Gastroesophageal sphincter (tissue), 3 donors: ENCODE data around the gene HCFC1R1.

Experiments used
- CTCF ChIP-seq, 4 experiments: fragments of 200-600 bp in 2 of 4; fragments of 450-650 bp in 2 of 4; sonication (generic) in 1 of 4; IDR thresholded peaks; one replicate each; pipeline ENCODE4 v1.5.1; 2017 to 2019; ENCODE audit warnings: antibody characterized with exemption in 4 of 4, mild to moderate bottlenecking in 2 of 4, moderate library complexity in 2 of 4
- POLR2A ChIP-seq, 2 donors: fragments of 450-650 bp; IDR thresholded peaks; one replicate each; pipeline ENCODE4 v1.6.1; 2017; ENCODE audit warnings: antibody characterized with exemption in 2 of 2, mild to moderate bottlenecking in 2 of 2, moderate library complexity in 1 of 2
- POLR2AphosphoS5 ChIP-seq: sonication (generic); formaldehyde crosslinking; IDR thresholded peaks from one replicate; pipeline ENCODE4 v1.6.1; 2017; ENCODE audit warnings: antibody characterized with exemption

- TF ChIP-seq CTCF (IDR thresholded peaks at IDR 0.05): no peak
- TF ChIP-seq POLR2A (IDR thresholded peaks at IDR 0.05): no peak
- TF ChIP-seq POLR2AphosphoS5: no peak
These were observed 5.9 kb upstream of the HCFC1R1 start for GRCh38 chr16:3029491-3030221.
